ENCODE results near the gene LIPJ. TPM values are rescaled to one million over a fixed set of nuclear protein-coding genes. Genes with fewer than 3 reads are reported as not detected.

The LIPJ gene
- total and polyA plus RNA-seq, 8 donors = 0.55 to 5.3 (median 0.92) TPM; not detected in 5

DNA sequence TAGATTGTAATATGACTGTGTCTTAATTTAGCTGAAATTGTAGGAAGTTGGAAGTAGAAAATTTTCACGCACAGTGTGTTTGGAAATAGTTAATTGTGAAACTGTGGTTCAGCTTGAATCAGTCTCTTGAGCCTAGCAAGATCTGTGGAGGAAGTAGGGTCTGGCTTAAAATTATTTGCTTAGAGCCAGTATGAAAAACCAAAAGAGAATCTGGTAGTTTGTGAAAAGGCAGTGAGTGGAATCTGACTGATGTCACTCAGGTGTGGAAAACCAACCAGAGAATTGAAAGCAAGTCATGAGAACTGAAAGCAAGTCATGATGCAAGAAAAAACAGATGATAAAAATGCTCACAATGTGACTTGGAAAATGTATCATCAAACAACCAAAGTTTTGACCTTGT lies 11.5 kb downstream of the LIPJ start:
- TF ChIP-seq, protein P1, sequence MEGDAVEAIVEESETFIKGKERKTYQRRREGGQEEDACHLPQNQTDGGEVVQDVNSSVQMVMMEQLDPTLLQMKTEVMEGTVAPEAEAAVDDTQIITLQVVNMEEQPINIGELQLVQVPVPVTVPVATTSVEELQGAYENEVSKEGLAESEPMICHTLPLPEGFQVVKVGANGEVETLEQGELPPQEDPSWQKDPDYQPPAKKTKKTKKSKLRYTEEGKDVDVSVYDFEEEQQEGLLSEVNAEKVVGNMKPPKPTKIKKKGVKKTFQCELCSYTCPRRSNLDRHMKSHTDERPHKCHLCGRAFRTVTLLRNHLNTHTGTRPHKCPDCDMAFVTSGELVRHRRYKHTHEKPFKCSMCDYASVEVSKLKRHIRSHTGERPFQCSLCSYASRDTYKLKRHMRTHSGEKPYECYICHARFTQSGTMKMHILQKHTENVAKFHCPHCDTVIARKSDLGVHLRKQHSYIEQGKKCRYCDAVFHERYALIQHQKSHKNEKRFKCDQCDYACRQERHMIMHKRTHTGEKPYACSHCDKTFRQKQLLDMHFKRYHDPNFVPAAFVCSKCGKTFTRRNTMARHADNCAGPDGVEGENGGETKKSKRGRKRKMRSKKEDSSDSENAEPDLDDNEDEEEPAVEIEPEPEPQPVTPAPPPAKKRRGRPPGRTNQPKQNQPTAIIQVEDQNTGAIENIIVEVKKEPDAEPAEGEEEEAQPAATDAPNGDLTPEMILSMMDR (IDR thresholded peaks at IDR 0.05) = no peak
- TF ChIP-seq EP300 (IDR thresholded peaks at IDR 0.05) = no peak
- no peak for TF ChIP-seq POLR2AphosphoS5 (IDR thresholded peaks at IDR 0.05)
- no peak for TF ChIP-seq POLR2A (IDR thresholded peaks at IDR 0.05)
- intact Hi-C loops (cut with DNase I; ENCODE audit: low total_unique reads) = no loop called here
- peaks cover 0 to 7% (median 3%) of the 10 kb centered on the region in 4 donors for H3K9me3 ChIP-seq

DNA sequence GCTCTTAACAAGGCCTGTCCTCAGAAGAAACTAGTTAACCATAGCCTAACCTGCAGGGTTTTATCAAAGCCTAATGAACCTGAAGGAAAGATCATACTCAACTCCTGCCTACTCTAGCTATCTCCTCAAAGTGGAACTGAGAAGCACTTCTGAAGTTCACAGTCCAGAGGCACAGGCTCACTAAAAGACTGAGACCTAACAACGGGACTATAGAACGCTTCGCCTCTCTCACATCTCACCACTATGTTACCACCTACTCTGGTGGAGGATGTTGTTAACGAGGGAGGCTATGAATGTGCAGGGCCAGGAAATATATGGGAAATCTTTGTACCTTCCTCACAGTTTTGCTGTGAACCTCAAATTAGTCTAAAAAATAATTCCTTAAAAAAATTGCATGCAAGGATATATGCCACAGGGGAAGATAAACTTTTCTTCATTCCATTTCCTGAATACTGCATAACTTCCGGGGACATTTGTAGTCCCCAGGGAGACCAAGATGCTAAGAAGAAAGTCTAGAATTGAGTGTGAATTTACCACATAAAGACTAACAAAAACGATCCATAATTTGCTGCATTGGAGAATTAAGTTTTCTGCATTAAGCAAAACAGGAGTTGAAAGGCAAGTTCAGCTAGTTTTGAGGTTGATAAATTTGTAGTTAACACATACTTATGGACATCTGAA lies 21.6 kb downstream of the LIPJ start:
- 77 to 88% (median 82%) methylated on average over 6 of the region's 6 CpGs for WGBS, 5 donors
- no peaks in the 10 kb centered on the region for H3K9me3 ChIP-seq
- no peak for DNase-seq
- no peaks in the 10 kb centered on the region for H3K27me3 ChIP-seq
- H3K36me3 ChIP-seq = no peaks in the 10 kb centered on the region
- H3K27ac ChIP-seq = no peak overlapping the region
- no peak overlapping the region for H3K4me3 ChIP-seq
- no peaks in the 10 kb centered on the region for H3K4me1 ChIP-seq
- TF ChIP-seq POLR2AphosphoS5 (IDR thresholded peaks at IDR 0.05) = no peak
- TF ChIP-seq POLR2A (IDR thresholded peaks at IDR 0.05) = no peak
- TF ChIP-seq EP300 (IDR thresholded peaks at IDR 0.05) = no peak
- TF ChIP-seq, protein P1 (IDR thresholded peaks at IDR 0.05) = no peak
- intact Hi-C loops (cut with DNase I; ENCODE audit: low total_unique reads) = no loop called here

More for the DNA sequence above, 11.5 kb downstream of the LIPJ start:
- H3K36me3 ChIP-seq = no peaks in the 10 kb centered on the region
- H3K27me3 ChIP-seq = no peaks in the 10 kb centered on the region
- no peak overlapping the region for H3K4me3 ChIP-seq
- H3K27ac ChIP-seq = no peak overlapping the region
- DNase-seq = peak in 1 of 2 donors; percentile 3
- WGBS, 5 donors = 72 to 84% (median 81%) methylated on average over 1 of the region's 1 CpG
- H3K4me1 ChIP-seq = no peaks in the 10 kb centered on the region

DNA sequence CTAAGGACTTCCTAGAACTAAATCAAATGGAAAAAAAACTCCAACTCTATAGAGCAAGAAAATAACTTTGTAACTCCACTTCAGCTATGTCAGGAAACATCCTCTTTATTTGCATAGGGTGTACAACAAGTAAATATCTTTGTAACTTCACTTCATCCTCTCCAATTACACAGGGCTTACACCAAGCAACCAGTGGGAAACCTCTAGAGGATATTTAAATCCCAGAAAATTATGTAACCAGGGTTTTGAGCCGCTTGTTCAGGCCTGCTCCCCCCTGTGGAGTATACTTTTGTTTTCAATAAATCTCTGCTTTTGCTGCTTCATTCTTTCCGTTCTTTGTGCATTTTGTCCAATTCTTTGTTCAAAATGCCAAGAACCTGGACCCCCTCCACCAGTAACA lies 22.2 kb downstream of the LIPJ start:
- WGBS, 5 donors = 76 to 85% (median 84%) methylated on average over 2 of the region's 2 CpGs
- H3K9me3 ChIP-seq = no peaks in the 10 kb centered on the region
- H3K27me3 ChIP-seq = no peaks in the 10 kb centered on the region
- TF ChIP-seq, protein P1 (IDR thresholded peaks at IDR 0.05) = no peak
- TF ChIP-seq POLR2AphosphoS5 (IDR thresholded peaks at IDR 0.05) = no peak
- no peak for TF ChIP-seq EP300 (IDR thresholded peaks at IDR 0.05)
- TF ChIP-seq POLR2A (IDR thresholded peaks at IDR 0.05) = no peak
- no peaks in the 10 kb centered on the region for H3K4me1 ChIP-seq
- H3K27ac ChIP-seq = no peak overlapping the region
- no peaks in the 10 kb centered on the region for H3K36me3 ChIP-seq
- no peak for DNase-seq
- intact Hi-C loops (cut with DNase I; ENCODE audit: low total_unique reads) = no loop called here
- no peak overlapping the region for H3K4me3 ChIP-seq

DNA sequence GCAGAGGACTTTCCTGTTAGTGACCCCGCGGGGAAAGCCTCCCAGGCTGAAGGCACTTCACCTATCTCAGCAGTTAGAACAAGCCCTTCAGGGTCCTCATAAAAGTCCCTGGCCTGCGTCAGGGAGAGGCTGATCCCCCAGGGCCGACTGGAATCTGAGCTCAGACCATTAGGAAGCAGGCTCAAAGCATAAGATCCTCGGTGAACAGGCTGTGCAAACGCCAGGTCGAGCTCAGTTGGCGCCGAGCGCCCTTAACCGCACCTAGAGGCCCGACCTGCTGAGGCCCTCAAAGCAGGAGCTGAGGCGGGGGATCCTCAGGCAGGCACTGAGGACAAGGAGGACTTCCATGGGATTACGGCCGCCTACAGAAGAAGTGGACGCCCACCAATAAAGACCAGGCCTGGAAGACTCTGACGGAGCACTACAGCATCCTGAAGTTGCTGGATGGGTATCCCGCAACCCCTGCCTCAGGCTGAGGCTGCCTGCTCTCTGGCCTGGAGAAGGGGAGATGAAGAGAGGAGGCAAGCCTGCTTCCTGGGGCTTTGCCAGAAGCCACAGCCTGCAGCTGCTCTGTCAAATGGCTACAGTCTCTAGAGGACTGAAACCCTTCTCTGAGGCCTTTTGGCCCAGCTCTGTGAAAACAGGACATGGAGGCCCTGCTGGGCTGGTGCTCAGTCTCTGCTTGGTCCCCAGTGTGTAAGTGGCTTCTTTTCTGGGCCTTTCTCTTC lies 29.9 kb downstream of the LIPJ start:
- Histone ChIP-seq H3K4me3 (no peak overlapping the region), H3K27me3 (no peaks in the 10 kb centered on the region), H3K4me1 (no peaks in the 10 kb centered on the region), H3K27ac (no peak overlapping the region), H3K36me3 (no peaks in the 10 kb centered on the region), H3K9me3 (peaks cover 0 to 5% (median 0%) of the 10 kb centered on the region in 4 donors)
- 84 to 94% (median 89%) methylated on average over 9 to 18 of the region's 18 CpGs for WGBS, 5 donors
- peak in 1 of 2 donors; percentile 35 for DNase-seq
- intact Hi-C loops (cut with DNase I; ENCODE audit: low total_unique reads) = no loop called here
- TF ChIP-seq POLR2A (IDR thresholded peaks at IDR 0.05) = no peak
- no peak for TF ChIP-seq EP300 (IDR thresholded peaks at IDR 0.05)
- TF ChIP-seq, protein P1 (IDR thresholded peaks at IDR 0.05) = no peak
- no peak for TF ChIP-seq POLR2AphosphoS5 (IDR thresholded peaks at IDR 0.05)
